Natural killer cell (primary cell): ENCODE data around the gene AKT1. TPM values are rescaled to one million over a fixed set of nuclear protein-coding genes. Genes with fewer than 3 reads are reported as not detected.

Source experiments
- ATAC-seq, 3 donors: fragments of 150-1000 bp in 2 of 3; fragments of 200-7000 bp in 1 of 3; cut with Tn5 transposase; 1 replicate in 1 of 3; 2 replicates in 2 of 3; pipeline ENCODE4 v1.10.0; 2021; ENCODE audit warnings: mild to moderate bottlenecking in 2 of 3, moderate library complexity in 2 of 3
- DNase-seq, 2 donors: peaks; one replicate each; pipeline versions ENCODE4 v3.0.0 to v3.0.0-alpha.2; 2013 to 2021; ENCODE audit warnings: mixed read lengths in 1 of 2
- H3K27ac ChIP-seq: one replicate; pipeline ENCODE4 v1.5.1; 2013; ENCODE audit warnings: mild to moderate bottlenecking, low read length
- H3K27me3 ChIP-seq: one replicate; pipeline ENCODE4 v1.6.1; 2013; ENCODE audit warnings: low read length; ENCODE audit not compliant: control insufficient read depth, insufficient read depth
- H3K36me3 ChIP-seq: one replicate; pipeline ENCODE4 v1.6.1; 2013; ENCODE audit warnings: low read length; ENCODE audit not compliant: control insufficient read depth, insufficient read depth
- H3K4me1 ChIP-seq: one replicate; pipeline ENCODE4 v1.6.1; 2013; ENCODE audit warnings: low read length; ENCODE audit not compliant: control insufficient read depth, insufficient read depth
- H3K4me3 ChIP-seq: one replicate; pipeline ENCODE4 v1.5.1; 2013; ENCODE audit warnings: low read length
- H3K9me3 ChIP-seq: one replicate; pipeline ENCODE4 v1.6.1; 2013; ENCODE audit warnings: low read length; ENCODE audit not compliant: control insufficient read depth, insufficient read depth
- H3K27ac Mint-ChIP-seq, 2 donors: one replicate each; pipeline ENCODE4 v1.8.0; 2022; ENCODE audit warnings: mild to moderate bottlenecking in 2 of 2, mixed read lengths in 2 of 2, moderate library complexity in 1 of 2
- H3K27me3 Mint-ChIP-seq, 2 donors: one replicate each; pipeline ENCODE4 v1.8.0; 2022; ENCODE audit warnings: low read depth in 2 of 2, mixed read lengths in 2 of 2
- H3K36me3 Mint-ChIP-seq: one replicate; pipeline ENCODE4 v1.8.0; 2022; ENCODE audit warnings: mixed read lengths
- H3K4me1 Mint-ChIP-seq, 2 donors: one replicate each; pipeline ENCODE4 v1.8.0; 2022; ENCODE audit warnings: mixed read lengths in 2 of 2
- H3K4me3 Mint-ChIP-seq: one replicate; pipeline ENCODE4 v1.8.0; 2022; ENCODE audit warnings: mild to moderate bottlenecking, moderate library complexity, mixed read lengths
- H3K9me3 Mint-ChIP-seq, 2 donors: one replicate each; pipeline ENCODE4 v1.8.0; 2022; ENCODE audit warnings: mixed read lengths in 2 of 2
- CTCF ChIP-seq: fragments of 200-600 bp; IDR thresholded peaks from one replicate; pipeline ENCODE4 v1.8.0; 2022; ENCODE audit warnings: antibody characterized with exemption
- WGBS: methylation state at CpG from one replicate; pipeline ENCODE4 v1.1.7; 2013; ENCODE audit warnings: missing lambda C conversion rate; ENCODE audit not compliant: insufficient coverage; 5-methylcytosine and 5-hydroxymethylcytosine counted together
- intact Hi-C: fragments of 100-400 bp; cut with micrococcal nuclease; formaldehyde crosslinking; loops from one replicate; pipeline ENCODE4 v1.14.2; 2022
- total RNA-seq, 4 donors: library from RNA; stranded (reverse); fragments of 120-200 nt in 1 of 4; gene quantifications; one replicate each; pipeline versions ENCODE4 v1.2.3 to v1.2.4, GENCODE V29; 2013 to 2022

The AKT1 gene
- total RNA-seq, 3 donors from 2014 or later (not counting 1 experiment from before 2014, with no cell fraction given) = 152 to 163 (median 153) TPM

- intact Hi-C loops = no loop called here
- Histone ChIP-seq H3K4me1 (peaks cover 53% of the 10 kb centered on the region), H3K4me3 (no peak overlapping the region), H3K9me3 (no peaks in the 10 kb centered on the region), H3K27ac (no peak overlapping the region), H3K36me3 (peaks cover 1% of the 10 kb centered on the region), H3K27me3 (no peaks in the 10 kb centered on the region)
- Mint-ChIP-seq H3K36me3 (no peaks in the 10 kb centered on the region), H3K4me1 (peaks cover 19 to 60% of the 10 kb centered on the region in 2 donors), H3K27me3 (no peaks in the 10 kb centered on the region), H3K9me3 (no peaks in the 10 kb centered on the region), H3K27ac (peak overlapping the region; percentile 73 to 85), H3K4me3 (peak overlapping the region; percentile 79)
- ATAC-seq = no peak
- DNase-seq = peak in 1 of 2 donors; percentile 29
- WGBS = 64% methylated on average over 18 of the region's 18 CpGs
- no peak for TF ChIP-seq CTCF
Measured at GRCh38 chr14:104797115-104798044, 1.8 kb upstream of the AKT1 start.

- 92% methylated on average over 6 of the region's 6 CpGs for WGBS
- Mint-ChIP-seq H3K27ac (peak overlapping the region; percentile 73 to 85), H3K36me3 (no peaks in the 10 kb centered on the region), H3K4me1 (peaks cover 19 to 61% of the 10 kb centered on the region in 2 donors), H3K4me3 (peak overlapping the region; percentile 79), H3K27me3 (no peaks in the 10 kb centered on the region), H3K9me3 (no peaks in the 10 kb centered on the region)
- DNase-seq (no peak), ATAC-seq (no peak)
- Histone ChIP-seq H3K9me3 (no peaks in the 10 kb centered on the region), H3K4me3 (no peak overlapping the region), H3K27ac (no peak overlapping the region), H3K36me3 (peaks cover 8% of the 10 kb centered on the region), H3K4me1 (peaks cover 50% of the 10 kb centered on the region), H3K27me3 (no peaks in the 10 kb centered on the region)
- intact Hi-C loops = no loop called here
- TF ChIP-seq CTCF = no peak
Measured at GRCh38 chr14:104796687-104797081, 1.1 kb upstream of the AKT1 start.

GRCh38 chr14:104795781-104796686 lies 486 bp upstream of the AKT1 start:
- H3K27ac ChIP-seq = peak overlapping the region; percentile 45
- Mint-ChIP-seq H3K4me3 (peak overlapping the region; percentile 79), H3K27me3 (no peaks in the 10 kb centered on the region), H3K4me1 (peaks cover 19 to 61% of the 10 kb centered on the region in 2 donors), H3K36me3 (no peaks in the 10 kb centered on the region), H3K9me3 (no peaks in the 10 kb centered on the region), H3K27ac (peak overlapping the region; percentile 73 to 85)
- ATAC-seq (peak; percentile 62 to 72 (median 67)), DNase-seq (peak; percentile 55 to 80)
- WGBS = 13% methylated on average over 55 of the region's 55 CpGs
- H3K27me3 ChIP-seq = no peaks in the 10 kb centered on the region
- no peak for TF ChIP-seq CTCF
- H3K4me1 ChIP-seq = peaks cover 44% of the 10 kb centered on the region
- intact Hi-C loops = loop anchor here (2.0 kb wide), 1 partner anchor 43 kb away; the partner anchor contains the start of gene SIVA1
- peak overlapping the region; percentile 17 for H3K4me3 ChIP-seq
- H3K9me3 ChIP-seq = no peaks in the 10 kb centered on the region
- H3K36me3 ChIP-seq = peaks cover 15% of the 10 kb centered on the region
